IPS-18c (cell line): Measurements from ENCODE around the gene AFAP1.

Source experiments
- H3K4me3 ChIP-seq: 2 replicates; pipeline ENCODE4 v1.7.0; 2013; ENCODE audit warnings: low read depth, mild to moderate bottlenecking, low read length, moderate library complexity; ENCODE audit not compliant: insufficient read depth
- H3K9me3 ChIP-seq: one replicate; pipeline ENCODE4 v1.6.1; 2013; ENCODE audit warnings: mild to moderate bottlenecking, low read length, moderate library complexity; ENCODE audit not compliant: control insufficient read depth, insufficient read depth

Gene AFAP1

GRCh38 chr4:7867191-7867590, 72.5 kb downstream of the AFAP1 start:
- H3K4me3 ChIP-seq, result no peak overlapping the region

DNA sequence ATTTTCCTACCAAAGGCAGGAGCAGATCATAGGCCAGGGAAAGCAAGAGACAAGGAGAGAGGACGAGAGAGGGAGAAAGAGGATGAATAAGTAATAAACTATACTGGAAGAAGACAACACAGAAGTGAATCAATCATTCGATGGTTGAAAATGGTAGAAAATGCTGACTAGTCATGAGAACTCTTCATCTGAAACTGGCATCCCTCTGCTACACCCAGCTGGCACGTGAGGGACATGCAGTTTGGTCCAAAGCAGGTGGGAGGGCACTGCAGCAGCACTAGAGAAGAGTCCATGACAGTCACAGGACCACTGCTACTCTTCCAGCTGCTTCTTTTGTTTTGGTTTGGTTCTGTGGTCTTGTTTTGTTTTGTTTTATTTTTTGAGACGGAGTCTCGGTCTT, 74.1 kb downstream of the AFAP1 start:
- H3K4me3 ChIP-seq, result no peak overlapping the region

More at GRCh38 chr4:7867191-7867590, 72.5 kb downstream of the AFAP1 start:
- H3K9me3 ChIP-seq, result peaks cover 2% of the 10 kb centered on the region

DNA sequence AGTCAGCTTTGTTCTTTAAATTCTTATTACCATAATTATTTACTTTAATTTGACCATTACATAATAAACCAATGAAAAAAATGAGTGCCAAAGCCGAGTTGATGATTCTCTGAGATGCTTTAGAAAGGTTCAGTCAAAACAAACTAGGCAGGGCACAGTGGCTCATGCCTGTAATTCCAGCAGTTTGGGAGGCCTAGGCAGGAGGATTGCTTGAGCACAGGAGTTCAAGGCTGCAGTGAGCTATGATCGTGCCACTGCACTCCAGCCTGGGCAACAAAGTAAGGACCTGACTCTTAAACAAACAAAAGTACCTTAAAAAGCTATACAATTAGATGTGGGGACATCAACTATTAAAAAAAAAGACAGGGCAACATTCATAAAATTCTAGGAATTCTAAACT, 75.0 kb downstream of the AFAP1 start:
- H3K9me3 ChIP-seq, result no peaks in the 10 kb centered on the region
- no peak overlapping the region for H3K4me3 ChIP-seq

More for the DNA sequence above, 74.1 kb downstream of the AFAP1 start:
- H3K9me3 ChIP-seq, result no peaks in the 10 kb centered on the region

GRCh38 chr4:7863911-7864681, 75.6 kb downstream of the AFAP1 start:
- Histone ChIP-seq H3K9me3 (no peaks in the 10 kb centered on the region), H3K4me3 (no peak overlapping the region)

GRCh38 chr4:7862561-7863192, 77.0 kb downstream of the AFAP1 start:
- Histone ChIP-seq H3K9me3 (no peaks in the 10 kb centered on the region), H3K4me3 (no peak overlapping the region)

DNA sequence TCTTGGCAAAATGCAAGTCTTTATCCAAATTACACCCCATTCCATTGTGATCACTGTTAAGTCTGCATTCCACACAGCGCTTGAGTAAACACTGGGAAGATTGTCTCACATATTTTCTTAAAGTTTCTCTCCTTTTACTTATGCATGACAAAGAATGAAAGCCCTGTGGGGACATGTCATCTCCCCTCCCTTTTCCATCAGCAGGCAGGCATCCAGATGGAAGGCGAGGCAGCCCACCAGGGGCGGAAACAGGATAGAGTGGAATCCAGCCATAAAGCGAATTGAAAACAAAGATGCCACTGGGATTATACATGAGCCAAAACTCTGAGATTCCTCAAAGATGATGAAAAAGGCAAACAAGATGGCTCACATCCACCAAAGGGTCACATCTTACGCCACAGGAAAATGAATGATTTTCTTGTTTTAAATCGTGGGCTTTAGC, 78.2 kb downstream of the AFAP1 start:
- H3K4me3 ChIP-seq, result no peak overlapping the region
- no peaks in the 10 kb centered on the region for H3K9me3 ChIP-seq

DNA sequence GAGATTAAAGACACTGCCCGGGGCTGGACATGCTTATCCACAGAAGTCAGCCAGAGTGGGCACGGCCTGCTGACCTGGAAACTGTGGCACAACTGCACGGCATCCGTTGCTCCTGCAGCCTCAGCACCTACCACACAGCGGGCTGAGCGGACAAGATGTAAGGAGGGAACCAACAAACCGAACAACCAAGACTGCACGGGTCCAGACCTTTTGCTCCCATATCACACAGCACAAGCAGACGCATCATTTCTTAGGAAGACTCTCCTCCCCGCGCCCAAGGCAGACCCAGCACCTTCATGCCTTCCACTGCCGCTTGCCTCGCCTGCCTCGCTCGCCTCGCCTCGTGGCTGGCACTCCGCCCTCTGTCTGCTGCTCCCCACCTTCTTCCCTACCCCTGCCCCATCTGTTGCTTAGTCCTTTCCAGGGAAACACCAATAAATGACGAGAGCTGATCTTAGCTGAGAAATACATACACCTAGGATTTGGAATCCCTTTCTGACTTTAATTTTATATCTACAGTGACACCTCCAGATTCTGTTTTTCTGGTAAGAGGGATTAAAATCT, 79.0 kb downstream of the AFAP1 start:
- no peak overlapping the region for H3K4me3 ChIP-seq
- no peaks in the 10 kb centered on the region for H3K9me3 ChIP-seq

DNA sequence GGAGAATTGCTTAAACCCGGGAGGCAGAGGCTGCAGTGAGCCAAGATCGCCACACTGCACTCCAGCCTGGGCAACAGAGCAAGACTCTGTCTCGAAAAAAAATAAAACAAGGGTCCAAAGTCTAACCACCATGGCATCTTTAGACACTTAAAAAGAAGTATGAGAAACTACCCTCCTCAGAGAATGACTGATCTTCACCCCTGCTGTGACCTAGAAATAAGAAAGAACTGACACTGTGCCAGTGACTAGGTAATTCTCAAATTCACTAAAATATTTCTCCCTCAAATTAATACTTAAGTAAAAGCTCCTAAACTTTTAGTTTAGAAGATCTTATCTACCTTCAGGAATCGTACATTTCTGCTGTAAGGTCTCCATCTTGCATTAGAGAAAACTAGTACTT, 80.3 kb downstream of the AFAP1 start:
- H3K4me3 ChIP-seq, result no peak overlapping the region
- H3K9me3 ChIP-seq, result no peaks in the 10 kb centered on the region

DNA sequence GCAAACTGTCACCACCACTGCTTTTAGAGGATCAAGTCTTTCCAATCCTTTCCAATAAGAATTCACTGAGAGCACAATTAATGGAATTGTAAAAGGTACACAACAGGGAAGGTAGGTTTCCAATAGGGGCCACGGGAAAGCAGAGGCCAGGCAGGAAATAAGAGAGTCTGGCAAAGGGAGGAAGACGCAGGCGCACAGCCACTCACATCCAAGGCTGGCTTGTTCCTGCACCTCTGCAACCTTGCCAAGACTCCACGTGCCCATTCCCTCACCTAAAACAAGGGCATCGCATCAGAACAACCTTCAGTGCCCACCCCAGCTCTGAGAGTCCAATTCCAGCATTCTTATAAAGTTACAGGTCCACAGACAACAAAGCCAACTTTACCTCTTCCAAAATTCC, 81.2 kb downstream of the AFAP1 start:
- H3K9me3 ChIP-seq, result no peaks in the 10 kb centered on the region

GRCh38 chr4:7857993-7858392, 81.7 kb downstream of the AFAP1 start:
- H3K4me3 ChIP-seq, result no peak overlapping the region
- H3K9me3 ChIP-seq, result no peaks in the 10 kb centered on the region

More for the DNA sequence above, 81.2 kb downstream of the AFAP1 start:
- H3K4me3 ChIP-seq, result no peak overlapping the region

GRCh38 chr4:7857238-7857701, 82.4 kb downstream of the AFAP1 start:
- H3K9me3 ChIP-seq, result no peaks in the 10 kb centered on the region
- no peak overlapping the region for H3K4me3 ChIP-seq

DNA sequence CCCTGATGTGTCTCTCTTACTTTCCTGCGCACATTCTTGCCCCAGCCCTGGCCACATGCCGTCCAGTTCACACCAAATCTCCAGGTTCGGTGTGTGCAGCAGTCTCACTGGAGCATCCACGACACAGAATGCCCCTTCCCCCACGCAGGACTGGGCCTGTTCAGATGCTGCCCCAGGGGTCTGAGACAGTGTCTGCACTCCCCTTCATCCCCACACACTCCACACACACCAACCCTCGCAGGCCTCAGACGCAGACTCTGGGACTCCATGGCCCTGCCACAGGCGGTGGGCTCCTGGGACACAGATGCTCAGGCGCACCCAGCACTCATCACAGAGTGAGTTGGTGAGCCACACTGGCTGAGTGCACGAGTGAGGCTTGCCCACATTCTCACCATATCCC, 83.9 kb downstream of the AFAP1 start:
- H3K4me3 ChIP-seq, result no peak overlapping the region

GRCh38 chr4:7854697-7855370, 84.8 kb downstream of the AFAP1 start:
- Histone ChIP-seq H3K4me3 (no peak overlapping the region), H3K9me3 (no peaks in the 10 kb centered on the region)

More for the DNA sequence above, 83.9 kb downstream of the AFAP1 start:
- H3K9me3 ChIP-seq, result no peaks in the 10 kb centered on the region

- Histone ChIP-seq H3K4me3 (no peak overlapping the region), H3K9me3 (no peaks in the 10 kb centered on the region)
Observed at GRCh38 chr4:7854216-7854615, 85.4 kb downstream of the AFAP1 start.

DNA sequence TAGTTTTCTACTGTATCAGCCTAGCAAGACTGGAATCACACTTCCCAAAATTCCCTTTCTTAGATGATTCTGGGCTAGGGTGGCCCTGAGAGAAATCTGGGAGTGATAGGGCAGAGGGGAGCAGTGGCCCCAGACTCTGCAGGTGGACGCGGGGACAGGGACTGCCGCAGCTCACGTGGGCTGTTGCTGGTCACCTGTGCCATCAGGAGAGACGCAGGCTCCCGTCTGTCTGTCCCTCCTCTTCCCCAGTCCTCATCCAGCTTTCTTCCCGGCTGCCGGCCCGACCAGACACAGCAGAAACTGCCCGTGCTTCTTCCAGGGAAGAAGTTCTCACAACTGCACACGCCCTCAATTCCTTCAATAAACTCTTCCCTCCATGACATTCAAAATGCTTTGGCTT, 86.4 kb downstream of the AFAP1 start:
- Histone ChIP-seq H3K9me3 (no peaks in the 10 kb centered on the region), H3K4me3 (no peak overlapping the region)

GRCh38 chr4:7852568-7853185, 87.0 kb downstream of the AFAP1 start:
- no peak overlapping the region for H3K4me3 ChIP-seq
- H3K9me3 ChIP-seq, result no peaks in the 10 kb centered on the region

- Histone ChIP-seq H3K4me3 (no peak overlapping the region), H3K9me3 (no peaks in the 10 kb centered on the region)
Observed at GRCh38 chr4:7850489-7850888, 89.2 kb downstream of the AFAP1 start.
